Esophagus squamous epithelium (tissue), 5 donors: ENCODE results near the gene CNTLN. TPM values are rescaled to one million over a fixed set of nuclear protein-coding genes. Genes with fewer than 3 reads are reported as not detected.

Experiments
- DNase-seq: peaks from one replicate; lab custom pipeline; 2025; lab: John Stamatoyannopoulos, UW
- H3K27ac ChIP-seq, 4 donors: fragments of 200-600 bp; sonication (generic); one replicate each; pipeline ENCODE4 v1.5.1; 2016 to 2019; ENCODE audit warnings: mild to moderate bottlenecking in 1 of 4
- H3K27me3 ChIP-seq, 4 donors: fragments of 200-600 bp; sonication (generic); 1 replicate in 3 of 4; 2 replicates in 1 of 4; pipeline versions ENCODE4 v1.5.1 to v1.6.0; 2017 to 2021; ENCODE audit warnings: antibody characterized with exemption in 1 of 4
- H3K36me3 ChIP-seq, 3 donors: fragments of 200-600 bp; sonication (generic); one replicate each; pipeline ENCODE4 v1.5.1; 2016 to 2019
- H3K4me1 ChIP-seq, 3 donors: fragments of 200-600 bp; sonication (generic); one replicate each; pipeline ENCODE4 v1.5.1; 2017 to 2019
- H3K4me3 ChIP-seq, 4 donors: fragments of 200-600 bp; sonication (generic); 1 replicate in 3 of 4; 2 replicates in 1 of 4; pipeline ENCODE4 v1.5.1; 2016 to 2019; ENCODE audit warnings: mild to moderate bottlenecking in 2 of 4, moderate library complexity in 1 of 4
- H3K9me3 ChIP-seq, 3 donors: fragments of 200-600 bp; sonication (generic); one replicate each; pipeline ENCODE4 v1.5.1; 2016 to 2019
- POLR2A ChIP-seq, 4 donors: fragments of 450-650 bp; IDR thresholded peaks; one replicate each; pipeline ENCODE4 v1.6.1; 2017; ENCODE audit warnings: antibody characterized with exemption in 4 of 4, mild to moderate bottlenecking in 4 of 4, moderate library complexity in 3 of 4
- WGBS, 2 donors: methylation state at CpG; one replicate each; pipeline ENCODE4 v1.1.5; 2018; 5-methylcytosine and 5-hydroxymethylcytosine counted together
- intact Hi-C: fragments of 100-400 bp; cut with DNase I; formaldehyde crosslinking; loops from one replicate; pipeline ENCODE4 v1.15.0; 2022
- total RNA-seq, 4 donors: library from RNA; depleted of rRNA; stranded (reverse); fragments of >200 nt; gene quantifications; one replicate each; pipeline ENCODE4 v1.1.0, GENCODE V29; 2016
- TF ChIP-seq, protein P1 (sequence below), 6 experiments: fragments of 450-650 bp in 4 of 6; fragments of 200-600 bp in 2 of 6; sonication (generic) in 2 of 6; IDR thresholded peaks; one replicate each; pipeline ENCODE4 v1.5.1; 2016 to 2019; ENCODE audit warnings: antibody characterized with exemption in 6 of 6, mild to moderate bottlenecking in 4 of 6, moderate library complexity in 4 of 6
- donor health status: DM: yes; HTN: yes; CAD: no.

Gene CNTLN
- total RNA-seq, 4 donors from 2014 or later = 0.80 to 8.2 (median 5.1) TPM

DNA sequence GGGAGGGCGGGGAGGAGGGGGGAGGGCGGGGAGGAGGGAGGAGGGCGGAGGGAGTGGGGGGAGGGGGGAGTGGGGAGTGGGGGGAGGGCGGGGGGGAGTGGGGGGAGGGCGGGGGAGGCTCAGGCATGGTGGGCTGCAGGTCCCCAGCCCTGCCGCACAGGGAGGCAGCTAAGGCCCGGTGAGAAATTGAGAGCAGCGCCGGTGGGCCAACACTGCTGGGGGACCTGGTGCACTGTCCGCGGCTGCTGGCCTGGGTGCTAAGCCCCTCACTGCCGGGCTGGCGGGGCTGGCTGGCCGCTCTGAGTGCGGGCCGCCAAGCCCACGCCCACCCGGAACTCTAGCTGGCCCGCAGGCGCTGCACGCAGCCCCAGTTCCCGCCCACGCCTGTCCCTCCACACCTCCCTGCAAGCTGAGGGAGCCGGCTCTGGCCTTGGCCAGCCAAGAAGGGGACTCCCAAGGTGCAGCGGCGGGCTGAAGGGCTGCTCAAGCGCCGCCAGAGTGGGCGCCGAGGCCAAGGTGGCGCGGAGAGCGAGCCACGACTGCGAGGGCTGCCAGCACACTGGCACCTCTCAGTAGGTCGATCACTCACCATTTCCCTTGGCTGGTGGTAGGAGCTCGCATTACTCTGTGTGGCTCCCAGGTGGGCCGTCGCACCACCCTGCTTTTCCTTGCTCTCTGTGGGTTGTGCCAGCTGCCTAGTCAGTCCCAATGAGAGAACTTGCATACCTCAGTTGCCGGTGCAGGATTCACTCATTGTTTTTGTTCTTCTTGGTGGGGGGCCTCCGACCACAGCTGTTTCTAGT is 160.2 kb downstream of the CNTLN start:
- Histone ChIP-seq H3K36me3 (peaks cover 0 to 5% (median 0%) of the 10 kb centered on the region in 3 donors), H3K27ac (no peak overlapping the region), H3K9me3 (no peaks in the 10 kb centered on the region), H3K4me1 (no peaks in the 10 kb centered on the region), H3K27me3 (no peaks in the 10 kb centered on the region), H3K4me3 (no peak overlapping the region)
- 84 to 96% methylated on average over 21 to 22 of the region's 41 CpGs for WGBS, 2 donors
- DNase-seq = no peak
- TF ChIP-seq, protein P1, sequence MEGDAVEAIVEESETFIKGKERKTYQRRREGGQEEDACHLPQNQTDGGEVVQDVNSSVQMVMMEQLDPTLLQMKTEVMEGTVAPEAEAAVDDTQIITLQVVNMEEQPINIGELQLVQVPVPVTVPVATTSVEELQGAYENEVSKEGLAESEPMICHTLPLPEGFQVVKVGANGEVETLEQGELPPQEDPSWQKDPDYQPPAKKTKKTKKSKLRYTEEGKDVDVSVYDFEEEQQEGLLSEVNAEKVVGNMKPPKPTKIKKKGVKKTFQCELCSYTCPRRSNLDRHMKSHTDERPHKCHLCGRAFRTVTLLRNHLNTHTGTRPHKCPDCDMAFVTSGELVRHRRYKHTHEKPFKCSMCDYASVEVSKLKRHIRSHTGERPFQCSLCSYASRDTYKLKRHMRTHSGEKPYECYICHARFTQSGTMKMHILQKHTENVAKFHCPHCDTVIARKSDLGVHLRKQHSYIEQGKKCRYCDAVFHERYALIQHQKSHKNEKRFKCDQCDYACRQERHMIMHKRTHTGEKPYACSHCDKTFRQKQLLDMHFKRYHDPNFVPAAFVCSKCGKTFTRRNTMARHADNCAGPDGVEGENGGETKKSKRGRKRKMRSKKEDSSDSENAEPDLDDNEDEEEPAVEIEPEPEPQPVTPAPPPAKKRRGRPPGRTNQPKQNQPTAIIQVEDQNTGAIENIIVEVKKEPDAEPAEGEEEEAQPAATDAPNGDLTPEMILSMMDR (IDR thresholded peaks at IDR 0.05) = no peak
- no peak for TF ChIP-seq POLR2A (IDR thresholded peaks at IDR 0.05)
- intact Hi-C loops = no loop called here

DNA sequence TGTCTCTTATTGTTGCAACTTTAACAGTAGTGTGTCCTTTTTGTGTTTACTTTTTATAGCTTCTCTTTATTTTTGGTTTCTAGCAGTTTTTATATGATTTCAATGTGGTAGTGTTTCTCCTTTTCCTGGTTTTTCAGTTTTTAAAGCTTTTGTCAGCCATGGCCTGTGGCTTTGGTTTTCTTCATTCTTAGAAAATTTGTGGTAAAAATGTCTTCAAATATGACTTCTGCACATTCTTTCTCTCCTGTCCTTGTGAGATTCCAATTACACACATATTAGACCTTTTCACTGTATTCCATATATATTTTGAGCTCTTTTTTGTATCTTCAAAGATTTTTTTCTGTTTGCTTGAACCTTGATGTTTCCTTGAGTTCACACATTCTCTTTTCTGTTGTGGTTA is 180.5 kb downstream of the CNTLN start:
- intact Hi-C loops = no loop called here
- Histone ChIP-seq H3K27ac (no peak overlapping the region), H3K27me3 (no peaks in the 10 kb centered on the region), H3K4me3 (no peak overlapping the region), H3K36me3 (no peaks in the 10 kb centered on the region), H3K9me3 (no peaks in the 10 kb centered on the region), H3K4me1 (no peaks in the 10 kb centered on the region)
- TF ChIP-seq, protein P1 (IDR thresholded peaks at IDR 0.05) = no peak
- no peak for TF ChIP-seq POLR2A (IDR thresholded peaks at IDR 0.05)
- DNase-seq = no peak

DNA sequence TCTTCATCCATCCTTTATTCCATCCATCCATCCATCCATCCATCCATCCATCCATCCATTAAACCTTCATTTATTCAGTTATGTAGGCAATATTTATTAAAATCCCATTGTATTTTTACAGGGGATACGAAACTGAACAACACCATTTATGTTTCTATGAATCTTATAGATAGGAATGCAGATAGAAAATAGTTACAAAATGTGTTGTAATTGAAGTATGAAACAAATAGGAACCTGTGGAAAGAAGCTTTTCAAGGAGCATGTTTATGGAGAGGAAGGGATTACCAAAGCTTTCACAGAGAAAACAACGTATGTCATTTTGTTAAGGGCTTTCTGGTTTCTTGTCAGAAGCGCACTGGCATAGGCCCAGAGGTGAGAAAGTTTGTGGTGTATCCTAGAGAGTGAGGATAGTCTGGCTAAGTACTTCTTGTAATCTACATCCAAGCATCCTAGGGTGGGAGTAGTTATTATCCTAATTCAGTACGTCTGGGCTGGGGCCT is 184.0 kb downstream of the CNTLN start:
- H3K27me3 ChIP-seq = no peaks in the 10 kb centered on the region
- H3K36me3 ChIP-seq = no peaks in the 10 kb centered on the region
- H3K27ac ChIP-seq = no peak overlapping the region
- DNase-seq = no peak
- TF ChIP-seq, protein P1 (IDR thresholded peaks at IDR 0.05) = no peak
- no peak for TF ChIP-seq POLR2A (IDR thresholded peaks at IDR 0.05)
- intact Hi-C loops = no loop called here
- no peak overlapping the region for H3K4me3 ChIP-seq
- 82 to 88% methylated on average over 4 of the region's 4 CpGs for WGBS, 2 donors
- H3K4me1 ChIP-seq = no peaks in the 10 kb centered on the region
- no peaks in the 10 kb centered on the region for H3K9me3 ChIP-seq

DNA sequence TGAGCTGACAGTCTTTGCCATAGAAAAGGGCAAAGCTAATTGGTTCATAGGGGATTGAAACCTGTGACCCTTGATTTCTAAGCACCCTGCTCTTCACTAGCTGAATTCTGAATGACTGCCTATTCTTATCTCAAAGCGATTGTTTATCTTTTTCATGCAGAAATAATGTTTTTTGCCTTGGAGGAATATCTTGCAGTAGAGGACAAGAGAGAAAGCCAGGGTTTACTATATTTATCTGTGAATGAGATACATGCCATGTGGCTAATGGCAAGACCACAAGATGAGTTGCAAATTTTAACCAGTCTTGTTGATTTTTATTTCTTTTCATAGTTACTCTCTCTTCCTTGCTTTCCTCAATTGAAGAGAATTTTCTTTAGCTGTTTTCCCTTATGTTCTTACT is 185.0 kb downstream of the CNTLN start:
- no peak for DNase-seq
- H3K4me3 ChIP-seq = no peak overlapping the region
- WGBS, 2 donors = 75 to 93% methylated on average over 1 of the region's 1 CpG
- intact Hi-C loops = no loop called here
- no peaks in the 10 kb centered on the region for H3K36me3 ChIP-seq
- no peaks in the 10 kb centered on the region for H3K27me3 ChIP-seq
- no peaks in the 10 kb centered on the region for H3K9me3 ChIP-seq
- no peaks in the 10 kb centered on the region for H3K4me1 ChIP-seq
- no peak overlapping the region for H3K27ac ChIP-seq
- TF ChIP-seq POLR2A (IDR thresholded peaks at IDR 0.05) = no peak
- TF ChIP-seq, protein P1 (IDR thresholded peaks at IDR 0.05) = no peak
